ENCODE measurements around the gene CDC25B. TPM values are rescaled to one million over a fixed set of nuclear protein-coding genes. Genes with fewer than 3 reads are reported as not detected.
A peak's percentile ranks its signal among the peaks of the same experiment; 100 is the strongest.

Gene CDC25B
- total and polyA plus RNA-seq, 2 donors from 2014 or later: 24.1 to 40.3 TPM

- no peak overlapping the region for H3K4me3 ChIP-seq (ENCODE audit: low read length in 3 of 3)
- no peaks in the 10 kb centered on the region for H3K9me3 ChIP-seq (ENCODE audit: control insufficient read depth in 2 of 3, insufficient read depth in 1 of 3, low read length in 3 of 3)
- no peaks in the 10 kb centered on the region for H3K27me3 ChIP-seq (ENCODE audit: control insufficient read depth, insufficient read depth, low read length)
- peaks cover 0 to 7% (median 0%) of the 10 kb centered on the region in 3 donors for H3K4me1 ChIP-seq (ENCODE audit: control insufficient read depth in 2 of 3, insufficient read depth in 2 of 3, low read depth in 1 of 3, low read length in 3 of 3)
- intact Hi-C loops (cut with DNase I): no loop called here
- no peak for FAIRE-seq
- peak in 2 of 5 donors; percentile 44 to 63 for DNase-seq
- no peak overlapping the region for H3K27ac ChIP-seq (ENCODE audit: low read depth in 2 of 2, low read length in 2 of 2)
- no peaks in the 10 kb centered on the region for H3K36me3 ChIP-seq (ENCODE audit: control insufficient read depth in 2 of 3, insufficient read depth in 3 of 3, low read length in 3 of 3)
- no peak overlapping the region for H3K9ac ChIP-seq (ENCODE audit: low read length in 3 of 3)
- TF ChIP-seq CTCF (IDR thresholded peaks at IDR 0.05; ENCODE audit: borderline replicate concordance, extremely low read depth, insufficient read depth): no peak
These were observed 46.9 kb upstream of the CDC25B start for GRCh38 chr20:3749087-3749688.

GRCh38 chr20:3749689-3750531 is 46.2 kb upstream of the CDC25B start:
- peaks cover 0 to 7% (median 0%) of the 10 kb centered on the region in 3 donors for H3K4me1 ChIP-seq (ENCODE audit: control insufficient read depth in 2 of 3, insufficient read depth in 2 of 3, low read depth in 1 of 3, low read length in 3 of 3)
- DNase-seq (peak in 4 of 5 donors; percentile 40 to 74 (median 68)), FAIRE-seq (no peak)

GRCh38 chr20:3751305-3751674 is 44.8 kb upstream of the CDC25B start:
- DNase-seq: peak in 1 of 5 donors; percentile 48
- peaks cover 0 to 7% (median 0%) of the 10 kb centered on the region in 3 donors for H3K4me1 ChIP-seq (ENCODE audit: control insufficient read depth in 2 of 3, insufficient read depth in 2 of 3, low read depth in 1 of 3, low read length in 3 of 3)
- peaks cover 0 to under 1% (median 0%) of the 10 kb centered on the region in 3 donors for H3K36me3 ChIP-seq (ENCODE audit: control insufficient read depth in 2 of 3, insufficient read depth in 3 of 3, low read length in 3 of 3)
- FAIRE-seq: no peak
- no peaks in the 10 kb centered on the region for H3K9me3 ChIP-seq (ENCODE audit: control insufficient read depth in 2 of 3, insufficient read depth in 1 of 3, low read length in 3 of 3)
- H3K27ac ChIP-seq (ENCODE audit: low read depth in 2 of 2, low read length in 2 of 2): no peak overlapping the region
- TF ChIP-seq CTCF (IDR thresholded peaks at IDR 0.05; ENCODE audit: borderline replicate concordance, extremely low read depth, insufficient read depth): no peak
- no peak overlapping the region for H3K4me3 ChIP-seq (ENCODE audit: low read length in 3 of 3)
- no peaks in the 10 kb centered on the region for H3K27me3 ChIP-seq (ENCODE audit: control insufficient read depth, insufficient read depth, low read length)
- H3K9ac ChIP-seq (ENCODE audit: low read length in 3 of 3): no peak overlapping the region
- intact Hi-C loops (cut with DNase I): no loop called here

More at GRCh38 chr20:3749689-3750531, 46.2 kb upstream of the CDC25B start:
- H3K9ac ChIP-seq (ENCODE audit: low read length in 3 of 3): no peak overlapping the region
- H3K36me3 ChIP-seq (ENCODE audit: control insufficient read depth in 2 of 3, insufficient read depth in 3 of 3, low read length in 3 of 3): no peaks in the 10 kb centered on the region
- H3K4me3 ChIP-seq (ENCODE audit: low read length in 3 of 3): no peak overlapping the region
- intact Hi-C loops (cut with DNase I): no loop called here
- no peaks in the 10 kb centered on the region for H3K9me3 ChIP-seq (ENCODE audit: control insufficient read depth in 2 of 3, insufficient read depth in 1 of 3, low read length in 3 of 3)
- H3K27ac ChIP-seq (ENCODE audit: low read depth in 2 of 2, low read length in 2 of 2): no peak overlapping the region
- TF ChIP-seq CTCF (IDR thresholded peaks at IDR 0.05; ENCODE audit: borderline replicate concordance, extremely low read depth, insufficient read depth): peak; percentile 39
- H3K27me3 ChIP-seq (ENCODE audit: control insufficient read depth, insufficient read depth, low read length): no peaks in the 10 kb centered on the region

Data from kidney (tissue), 14 donors.